HEK293T (cell line): ENCODE measurements around the gene CERS2.

Experiments used
- CTCF ChIA-PET: fragments of 350-600 bp; formaldehyde crosslinking; extraction: SDS; loops from one replicate; lab custom pipeline; 2021; ENCODE audit warnings: antibody characterized with exemption, inconsistent platforms; lab: Yijun Ruan, JAX
- POLR2A ChIA-PET: fragments of 350-600 bp; formaldehyde crosslinking; extraction: SDS; loops from one replicate; lab custom pipeline; 2020; ENCODE audit warnings: antibody characterized with exemption, inconsistent platforms; lab: Yijun Ruan, JAX
- DNase-seq: peaks from one replicate; pipeline ENCODE4 v3.0.0; 2012; ENCODE audit warnings: mixed read lengths; ENCODE audit errors: extremely low spot score
- ARNT ChIP-seq: fragments of 450-650 bp; IDR thresholded peaks from 2 replicates; pipeline ENCODE4 v1.6.1; 2017; ENCODE audit warnings: mild to moderate bottlenecking
- BHLHE40 ChIP-seq: fragments of 450-650 bp; IDR thresholded peaks from 2 replicates; pipeline ENCODE4 v1.6.1; 2016; ENCODE audit warnings: mild to moderate bottlenecking, moderate library complexity, borderline replicate concordance
- CTBP1 ChIP-seq: fragments of 450-650 bp; IDR thresholded peaks from 2 replicates; pipeline ENCODE4 v1.6.1; 2016; ENCODE audit warnings: borderline replicate concordance
- ELF4 ChIP-seq: fragments of 450-650 bp; IDR thresholded peaks from 2 replicates; pipeline ENCODE4 v1.6.1; 2017; ENCODE audit warnings: antibody characterized with exemption
- FOXA1 ChIP-seq: fragments of 450-650 bp; IDR thresholded peaks from 2 replicates; pipeline ENCODE4 v1.6.1; 2016; ENCODE audit warnings: mild to moderate bottlenecking
- FOXK2 ChIP-seq: fragments of 450-650 bp; IDR thresholded peaks from 2 replicates; pipeline ENCODE4 v1.6.1; 2016; ENCODE audit warnings: mild to moderate bottlenecking
- FOXM1 ChIP-seq: fragments of 450-650 bp; IDR thresholded peaks from 2 replicates; pipeline ENCODE4 v1.6.1; 2017; ENCODE audit warnings: mild to moderate bottlenecking, borderline replicate concordance
- HDGF ChIP-seq: fragments of 450-650 bp; IDR thresholded peaks from 2 replicates; pipeline ENCODE4 v1.6.1; 2017; ENCODE audit warnings: antibody characterized with exemption, borderline replicate concordance
- L3MBTL2 ChIP-seq: fragments of 450-650 bp; conservative IDR thresholded peaks from 2 replicates; pipeline ENCODE4 v1.6.1; 2016; ENCODE audit warnings: mild to moderate bottlenecking
- LEF1 ChIP-seq: fragments of 450-650 bp; IDR thresholded peaks from 2 replicates; pipeline ENCODE4 v1.6.1; 2017; ENCODE audit warnings: mild to moderate bottlenecking, borderline replicate concordance
- NFRKB ChIP-seq: fragments of 450-650 bp; IDR thresholded peaks from 2 replicates; pipeline ENCODE4 v1.6.1; 2016; ENCODE audit warnings: mild to moderate bottlenecking, moderate library complexity
- SP1 ChIP-seq: fragments of 450-650 bp; IDR thresholded peaks from 2 replicates; pipeline ENCODE4 v1.6.1; 2017
- SUZ12 ChIP-seq: fragments of 450-650 bp; IDR thresholded peaks from 2 replicates; pipeline ENCODE4 v1.6.1; 2016; ENCODE audit warnings: mild to moderate bottlenecking
- TARDBP ChIP-seq: fragments of 450-650 bp; IDR thresholded peaks from 2 replicates; pipeline ENCODE4 v1.6.1; 2016
- ZNF384 ChIP-seq: fragments of 450-650 bp; IDR thresholded peaks from 2 replicates; pipeline ENCODE4 v1.6.1; 2016
- TF ChIP-seq, protein P1 (sequence below): fragments of 450-650 bp; IDR thresholded peaks from 2 replicates; pipeline ENCODE4 v1.6.1; 2016

Gene CERS2, protein sequence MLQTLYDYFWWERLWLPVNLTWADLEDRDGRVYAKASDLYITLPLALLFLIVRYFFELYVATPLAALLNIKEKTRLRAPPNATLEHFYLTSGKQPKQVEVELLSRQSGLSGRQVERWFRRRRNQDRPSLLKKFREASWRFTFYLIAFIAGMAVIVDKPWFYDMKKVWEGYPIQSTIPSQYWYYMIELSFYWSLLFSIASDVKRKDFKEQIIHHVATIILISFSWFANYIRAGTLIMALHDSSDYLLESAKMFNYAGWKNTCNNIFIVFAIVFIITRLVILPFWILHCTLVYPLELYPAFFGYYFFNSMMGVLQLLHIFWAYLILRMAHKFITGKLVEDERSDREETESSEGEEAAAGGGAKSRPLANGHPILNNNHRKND

DNA sequence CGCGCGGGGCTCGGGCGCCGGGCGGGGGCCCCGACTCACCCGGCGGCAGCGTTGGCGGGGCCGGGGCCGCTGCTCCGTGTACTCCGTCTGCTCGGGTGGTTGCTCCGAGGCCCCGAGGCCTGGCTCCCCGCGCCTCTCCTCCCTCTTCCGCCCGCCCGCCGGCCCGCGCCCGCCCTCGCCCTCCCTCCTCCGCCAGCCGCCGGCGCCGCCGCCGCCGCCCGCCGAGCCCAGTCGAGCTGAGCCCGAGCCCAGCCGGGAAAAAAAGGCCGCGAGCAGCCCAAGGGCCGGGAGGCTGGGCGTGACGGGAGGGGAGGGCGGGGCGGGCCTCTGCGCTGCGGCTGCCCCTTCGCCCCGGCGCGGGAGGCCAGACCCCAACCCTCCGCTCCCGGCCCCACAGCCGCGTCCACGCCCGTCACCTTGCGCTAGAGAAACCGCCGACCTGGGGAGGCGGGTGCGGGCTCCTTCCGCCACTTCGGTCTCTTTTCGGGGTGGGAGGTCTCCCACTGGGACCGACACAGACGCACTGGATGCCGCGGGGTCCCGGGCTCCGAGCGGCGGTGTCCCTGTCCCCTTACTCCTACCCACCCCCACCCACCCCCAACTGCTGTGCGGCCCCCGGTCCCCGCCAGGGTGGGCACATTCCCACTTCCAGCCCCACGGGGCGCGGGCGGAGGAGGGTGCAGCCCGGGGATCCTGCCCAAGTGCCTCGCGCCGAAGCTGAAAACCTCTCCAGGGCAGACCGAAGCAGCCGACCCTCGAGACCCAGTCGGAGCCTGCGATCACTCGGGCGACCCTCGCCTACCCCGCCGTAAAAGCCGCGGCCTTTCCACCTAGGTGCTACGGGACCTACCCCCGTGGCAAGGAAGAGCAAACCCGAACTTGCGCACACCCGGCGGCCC, at the start of gene CERS2:
TSS of gene CERS2 (minus strand) at position 256 of the 899 bp plus-strand sequence. CDS start 5,745 bp downstream, outside the sequence.
- CTCF ChIA-PET = no interaction called here
- POLR2A ChIA-PET = interaction anchor here (1.0 to 3.6 kb wide), 6 partner anchors 9 to 395 kb away, joined by 3 to 20 read pairs (median 4); partner anchors contain the start of genes MCL1 and MINDY1

GRCh38 chr1:151013518-151013917, 38.9 kb upstream of the CERS2 start:
- ChIA-PET CTCF (no interaction called here), POLR2A (no interaction called here)
- TF ChIP-seq FOXK2 = no peak
- no peak for TF ChIP-seq ELF4
- TF ChIP-seq ARNT = no peak
- TF ChIP-seq, protein P1, sequence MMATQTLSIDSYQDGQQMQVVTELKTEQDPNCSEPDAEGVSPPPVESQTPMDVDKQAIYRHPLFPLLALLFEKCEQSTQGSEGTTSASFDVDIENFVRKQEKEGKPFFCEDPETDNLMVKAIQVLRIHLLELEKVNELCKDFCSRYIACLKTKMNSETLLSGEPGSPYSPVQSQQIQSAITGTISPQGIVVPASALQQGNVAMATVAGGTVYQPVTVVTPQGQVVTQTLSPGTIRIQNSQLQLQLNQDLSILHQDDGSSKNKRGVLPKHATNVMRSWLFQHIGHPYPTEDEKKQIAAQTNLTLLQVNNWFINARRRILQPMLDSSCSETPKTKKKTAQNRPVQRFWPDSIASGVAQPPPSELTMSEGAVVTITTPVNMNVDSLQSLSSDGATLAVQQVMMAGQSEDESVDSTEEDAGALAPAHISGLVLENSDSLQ = no peak
- no peak for TF ChIP-seq LEF1
- no peak for TF ChIP-seq NFRKB
- no peak for TF ChIP-seq BHLHE40
- TF ChIP-seq CTBP1 = no peak
- no peak for TF ChIP-seq FOXA1
- no peak for TF ChIP-seq L3MBTL2
- no peak for TF ChIP-seq SP1
- no peak for TF ChIP-seq HDGF
- TF ChIP-seq ZNF384 = no peak
- TF ChIP-seq SUZ12 = no peak
- no peak for TF ChIP-seq FOXM1
- no peak for TF ChIP-seq TARDBP
- no peak for DNase-seq

More for the DNA sequence above, at the start of gene CERS2:
- no peak for TF ChIP-seq BHLHE40
- TF ChIP-seq FOXA1 = no peak
- TF ChIP-seq SP1 = no peak
- TF ChIP-seq SUZ12 = no peak
- TF ChIP-seq L3MBTL2 = no peak
- no peak for TF ChIP-seq FOXM1
- TF ChIP-seq ARNT = no peak
- no peak for TF ChIP-seq ELF4
- TF ChIP-seq ZNF384 = no peak
- no peak for TF ChIP-seq LEF1
- TF ChIP-seq, protein P1 = no peak
- peak; percentile 89 for DNase-seq

DNA sequence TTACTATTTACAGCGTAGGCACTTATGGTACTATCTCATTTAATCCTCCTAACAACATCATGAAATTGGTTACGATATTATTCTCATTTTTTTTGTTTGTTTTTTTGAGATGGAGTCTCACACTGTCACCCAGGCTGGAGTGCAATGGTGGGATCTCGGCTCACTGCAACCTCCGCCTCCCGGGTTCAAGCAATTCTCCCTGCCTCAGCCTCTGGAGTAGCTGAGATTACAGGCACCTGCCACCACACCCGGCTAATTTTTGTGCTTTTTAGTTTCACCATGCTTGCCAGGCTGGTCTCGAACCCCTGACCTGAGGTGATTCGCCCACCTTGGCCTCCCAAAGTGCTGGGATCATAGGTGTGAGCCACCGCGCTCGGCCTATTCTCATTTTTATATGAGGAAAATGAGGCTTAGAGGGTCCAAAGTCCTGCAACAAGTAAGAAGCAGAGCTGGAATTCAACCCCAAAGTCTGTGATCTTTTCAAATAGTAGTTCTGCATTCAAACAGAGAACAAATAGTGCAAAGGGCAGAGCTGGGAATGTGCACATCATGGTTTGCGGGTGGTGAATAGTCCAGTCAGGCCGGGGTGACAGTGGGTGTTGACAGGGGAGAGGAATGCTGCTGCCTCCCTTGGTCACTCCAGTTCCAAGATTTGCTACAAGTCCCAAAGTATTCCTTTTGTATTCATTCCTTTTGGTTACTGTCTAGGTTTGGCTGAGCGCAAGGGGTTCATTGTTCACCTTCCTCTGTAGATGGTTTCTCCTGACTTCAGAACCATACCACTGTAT, 38.2 kb upstream of the CERS2 start:
- ChIA-PET CTCF (no interaction called here), POLR2A (no interaction called here)
- no peak for DNase-seq
- TF ChIP-seq NFRKB (no peak), ZNF384 (no peak), L3MBTL2 (no peak), FOXM1 (no peak), ELF4 (no peak), FOXK2 (no peak), TARDBP (no peak), BHLHE40 (no peak), LEF1 (no peak), HDGF (no peak), SP1 (no peak), FOXA1 (no peak), CTBP1 (no peak), SUZ12 (no peak), ARNT (no peak)
- TF ChIP-seq, protein P1 = no peak

DNA sequence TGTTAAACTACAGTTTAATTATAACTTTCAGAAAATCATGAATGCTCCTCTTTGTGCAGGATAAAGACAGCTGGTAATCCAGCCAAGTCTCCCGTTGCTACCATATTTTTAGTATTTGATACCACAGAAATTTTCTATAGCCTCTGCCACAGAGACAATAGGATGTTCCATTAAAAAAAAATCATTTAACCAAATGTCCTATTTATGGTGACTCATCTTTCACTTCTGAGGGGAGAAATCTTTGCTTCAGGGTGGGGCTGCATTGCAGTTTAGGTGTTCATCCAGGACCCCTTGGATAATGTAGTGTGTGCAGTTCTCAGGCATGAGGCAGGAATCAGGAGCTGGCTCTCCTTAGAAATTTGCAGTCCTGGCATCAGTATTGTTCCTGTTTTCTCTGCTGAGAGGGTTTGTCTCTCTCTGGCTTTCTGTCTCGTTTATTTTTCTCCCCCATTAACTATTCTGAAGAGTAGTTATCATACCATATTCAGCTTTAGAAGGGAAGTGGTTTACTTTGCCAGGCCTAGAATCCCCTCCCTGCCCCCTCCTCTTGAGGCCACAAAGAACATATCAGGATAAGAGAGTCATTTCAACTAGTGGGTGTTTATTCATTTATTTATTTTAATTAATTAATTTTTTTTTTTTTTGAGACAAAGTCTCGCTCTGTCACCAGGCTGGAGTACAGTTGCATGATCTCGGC, 36.7 kb upstream of the CERS2 start:
- POLR2A ChIA-PET = no interaction called here
- CTCF ChIA-PET = no interaction called here
- no peak for TF ChIP-seq SUZ12
- TF ChIP-seq ARNT = no peak
- no peak for TF ChIP-seq ZNF384
- no peak for TF ChIP-seq FOXM1
- no peak for TF ChIP-seq LEF1
- TF ChIP-seq BHLHE40 = no peak
- no peak for TF ChIP-seq HDGF
- no peak for DNase-seq

DNA sequence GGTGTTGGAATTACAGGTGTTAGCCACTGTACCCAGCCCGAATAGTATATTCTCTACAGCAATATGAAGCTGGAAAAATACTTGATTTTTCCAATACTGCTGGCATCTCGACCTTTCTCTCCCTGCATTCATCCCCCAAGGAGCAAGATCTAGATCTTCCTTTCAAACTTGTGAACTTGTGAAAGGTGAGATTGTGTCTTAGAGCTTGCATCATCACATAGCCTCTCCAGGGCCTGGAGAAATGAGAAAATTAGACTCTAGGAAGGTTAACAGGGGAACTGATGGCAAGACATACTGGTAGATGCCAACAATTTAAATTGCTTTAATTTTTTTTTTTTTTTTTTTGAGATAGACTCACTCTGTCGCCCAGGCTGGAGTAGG, 35.7 kb upstream of the CERS2 start:
- CTCF ChIA-PET = interaction anchor here (0.7 to 0.8 kb wide), 2 partner anchors 14 kb away, joined by 3 read pairs; no protein-coding TSS in a partner anchor
- POLR2A ChIA-PET = no interaction called here
- TF ChIP-seq FOXM1 = no peak
- no peak for TF ChIP-seq ARNT
- no peak for TF ChIP-seq CTBP1
- TF ChIP-seq TARDBP = no peak
- TF ChIP-seq SP1 = no peak
- TF ChIP-seq HDGF = no peak
- TF ChIP-seq NFRKB = no peak
- no peak for TF ChIP-seq SUZ12
- TF ChIP-seq ZNF384 = no peak
- TF ChIP-seq L3MBTL2 = no peak
- TF ChIP-seq, protein P1 = no peak
- no peak for TF ChIP-seq FOXA1
- TF ChIP-seq LEF1 = no peak
- TF ChIP-seq ELF4 = no peak
- no peak for TF ChIP-seq FOXK2
- no peak for TF ChIP-seq BHLHE40
- DNase-seq = no peak
